ENCODE data around the gene PNMA3.
A peak's percentile ranks its signal among the peaks of the same experiment; 100 is the strongest.
"Not testable (repeated sequence)": the region's sequence is repeated elsewhere in the genome, so short reads cannot be mapped to it uniquely, and the experiment has no call there.

Gene PNMA3, protein sequence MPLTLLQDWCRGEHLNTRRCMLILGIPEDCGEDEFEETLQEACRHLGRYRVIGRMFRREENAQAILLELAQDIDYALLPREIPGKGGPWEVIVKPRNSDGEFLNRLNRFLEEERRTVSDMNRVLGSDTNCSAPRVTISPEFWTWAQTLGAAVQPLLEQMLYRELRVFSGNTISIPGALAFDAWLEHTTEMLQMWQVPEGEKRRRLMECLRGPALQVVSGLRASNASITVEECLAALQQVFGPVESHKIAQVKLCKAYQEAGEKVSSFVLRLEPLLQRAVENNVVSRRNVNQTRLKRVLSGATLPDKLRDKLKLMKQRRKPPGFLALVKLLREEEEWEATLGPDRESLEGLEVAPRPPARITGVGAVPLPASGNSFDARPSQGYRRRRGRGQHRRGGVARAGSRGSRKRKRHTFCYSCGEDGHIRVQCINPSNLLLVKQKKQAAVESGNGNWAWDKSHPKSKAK

DNA sequence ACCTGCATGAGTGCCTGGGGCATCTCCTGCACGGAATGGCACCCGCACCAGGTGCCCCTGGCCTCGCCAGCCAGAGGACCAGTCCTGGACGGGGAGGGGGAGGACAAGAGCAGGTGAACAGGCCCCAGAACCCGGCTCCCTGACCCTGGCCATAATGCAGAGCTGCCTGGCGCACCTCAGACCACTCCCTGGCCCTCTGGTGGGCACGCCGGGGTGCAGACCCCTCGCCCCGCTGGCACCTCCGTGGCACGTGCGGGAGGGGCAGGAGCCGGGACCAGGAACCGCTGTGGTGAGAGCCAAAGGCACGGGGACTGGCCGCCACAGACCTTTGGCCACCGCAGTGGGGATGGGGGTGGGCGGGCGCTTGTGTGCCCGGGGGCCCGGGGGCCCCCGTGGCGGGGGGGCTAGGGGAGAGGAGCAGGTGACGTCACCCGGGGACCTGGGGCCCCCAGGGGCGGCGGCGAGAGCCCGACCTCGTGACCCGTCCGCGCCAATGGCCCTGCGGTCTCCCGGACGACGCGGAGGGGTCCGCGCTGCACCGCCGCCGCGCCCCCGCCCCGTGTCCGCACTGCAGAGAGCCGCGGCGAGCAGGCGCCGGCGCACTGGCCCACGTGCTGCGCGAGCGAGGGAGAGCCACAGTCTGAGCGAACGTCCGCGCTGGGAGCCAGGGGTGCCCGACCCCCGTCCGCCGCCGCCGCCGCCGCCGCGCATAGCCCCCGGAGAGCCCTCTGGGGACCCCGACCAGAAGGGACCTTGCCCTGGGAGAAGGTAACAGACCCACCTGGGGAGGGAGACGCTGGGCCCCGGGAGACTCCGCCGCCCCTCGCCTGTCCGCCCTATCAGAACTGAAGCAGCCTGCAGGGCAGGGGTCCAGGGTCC lies at the start of gene PNMA3:
Gene PNMA3 (plus strand): TSS at position 600 of the 879 bp plus-strand sequence. CDS start 586 bp downstream, outside the sequence.
- DNase-seq = no peak

DNA sequence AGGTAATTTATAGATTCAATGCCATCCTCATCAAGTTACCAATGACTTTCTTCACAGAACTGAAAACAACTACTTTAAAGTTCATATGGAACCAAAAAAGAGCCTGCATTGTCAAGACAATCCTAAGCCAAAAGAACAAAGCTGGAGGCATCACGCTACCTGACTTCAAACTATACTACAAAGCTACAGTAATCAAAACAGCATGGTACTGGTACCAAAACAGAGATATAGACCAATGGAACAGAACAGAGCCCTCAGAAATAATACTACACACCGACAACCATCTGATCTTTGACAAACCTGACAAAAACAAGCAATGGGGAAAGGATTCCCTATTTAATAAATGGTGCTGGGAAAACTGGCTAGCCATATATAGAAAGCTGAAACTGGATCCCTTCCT lies 39.1 kb upstream of the PNMA3 start:
- DNase-seq = not testable (repeated sequence)

DNA sequence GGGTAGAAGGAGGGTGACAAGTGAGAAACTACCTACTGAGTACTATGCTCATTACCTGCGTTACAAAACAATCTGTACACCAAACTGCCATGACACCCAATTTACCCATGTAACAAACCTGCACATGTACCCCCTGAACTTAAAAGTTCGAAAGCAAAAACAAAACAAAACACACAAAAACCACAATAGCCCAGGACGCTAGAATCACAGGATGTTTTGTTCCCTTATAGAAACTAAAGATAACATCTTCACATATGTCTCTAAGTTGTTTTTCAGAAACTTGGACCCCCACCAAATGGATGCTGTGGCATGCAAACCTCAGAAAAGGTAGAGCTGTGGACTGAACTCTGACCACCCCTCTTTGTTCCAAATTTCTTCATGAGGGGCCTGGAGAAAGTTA lies 37.1 kb upstream of the PNMA3 start:
- no peak for DNase-seq

DNA sequence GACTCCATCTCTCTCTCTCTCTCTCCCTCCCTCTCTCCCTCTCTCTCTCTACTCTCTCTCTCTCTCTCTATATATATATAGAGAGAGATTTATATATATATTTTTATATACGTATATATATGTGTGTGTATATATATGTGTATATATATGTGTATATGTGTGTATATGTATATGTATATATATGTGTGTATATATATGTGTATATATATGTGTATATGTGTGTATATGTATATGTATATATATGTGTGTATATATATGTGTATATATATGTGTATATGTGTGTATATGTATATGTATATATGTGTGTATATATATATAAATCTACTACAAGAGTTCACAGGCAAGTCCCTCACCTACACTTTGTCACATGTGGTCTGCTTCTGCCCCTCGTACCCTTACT lies 29.8 kb upstream of the PNMA3 start:
- DNase-seq = not testable (repeated sequence)

DNA sequence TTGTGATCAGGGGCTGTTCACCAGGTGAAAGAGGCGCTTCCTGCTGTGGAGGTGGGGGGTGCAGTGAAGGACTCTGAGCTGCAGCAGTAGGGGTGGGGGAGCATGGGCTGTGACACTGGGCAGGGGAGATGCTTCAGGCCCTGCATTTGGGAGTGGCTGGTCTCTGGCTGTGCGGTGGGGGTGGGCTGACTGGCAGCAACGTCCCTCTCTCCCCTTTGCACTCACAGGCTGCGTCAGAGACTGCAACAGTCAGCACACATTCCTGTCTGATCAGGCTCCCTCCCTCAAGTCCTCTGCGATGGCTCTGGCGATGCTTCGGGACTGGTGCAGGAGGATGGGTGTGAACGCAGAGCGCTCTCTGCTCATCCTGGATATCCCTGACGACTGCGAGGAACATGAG lies 27.8 kb upstream of the PNMA3 start:
- not testable (repeated sequence) for DNase-seq

DNA sequence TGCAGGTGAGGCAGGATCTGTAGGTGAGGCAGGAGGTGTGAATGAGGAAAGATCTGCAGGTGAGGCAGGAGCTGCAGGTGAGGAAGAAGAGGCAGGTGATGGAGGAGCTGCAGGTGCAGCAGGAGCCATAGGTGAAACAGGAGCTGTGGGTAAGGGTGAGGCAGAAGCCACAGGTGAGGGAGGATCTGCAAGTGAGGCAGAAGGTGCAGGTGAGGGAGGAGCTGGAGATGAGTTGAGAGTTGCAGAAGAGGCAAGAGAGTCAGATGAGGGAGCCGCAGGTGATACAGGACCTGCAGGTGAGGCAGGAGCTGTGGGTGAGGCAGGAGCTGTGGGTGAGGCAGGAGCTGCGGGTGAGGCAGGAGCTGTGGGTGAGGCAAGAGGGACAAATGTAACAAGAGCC lies 27.1 kb upstream of the PNMA3 start:
- DNase-seq = no peak

DNA sequence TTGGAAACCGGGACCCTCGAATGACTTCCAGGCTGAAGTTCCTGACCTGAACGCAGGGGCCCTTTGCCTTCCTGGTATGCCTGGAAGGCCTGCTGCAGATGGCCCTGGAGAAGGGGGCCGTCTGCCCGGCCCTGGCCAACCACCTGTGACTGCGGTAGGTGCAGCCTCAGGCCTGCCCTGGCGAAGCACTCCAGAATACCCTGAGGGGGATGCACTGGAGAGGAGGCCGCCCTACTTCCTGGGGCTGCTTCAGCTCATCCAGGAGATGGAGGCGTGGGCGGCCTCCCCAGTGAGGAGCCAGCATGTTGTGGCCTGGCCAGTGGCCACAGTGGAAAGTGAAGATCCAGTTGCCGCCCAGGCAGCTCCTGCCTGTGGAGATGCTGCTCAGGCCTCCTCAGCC lies 26.4 kb upstream of the PNMA3 start:
- DNase-seq = no peak

DNA sequence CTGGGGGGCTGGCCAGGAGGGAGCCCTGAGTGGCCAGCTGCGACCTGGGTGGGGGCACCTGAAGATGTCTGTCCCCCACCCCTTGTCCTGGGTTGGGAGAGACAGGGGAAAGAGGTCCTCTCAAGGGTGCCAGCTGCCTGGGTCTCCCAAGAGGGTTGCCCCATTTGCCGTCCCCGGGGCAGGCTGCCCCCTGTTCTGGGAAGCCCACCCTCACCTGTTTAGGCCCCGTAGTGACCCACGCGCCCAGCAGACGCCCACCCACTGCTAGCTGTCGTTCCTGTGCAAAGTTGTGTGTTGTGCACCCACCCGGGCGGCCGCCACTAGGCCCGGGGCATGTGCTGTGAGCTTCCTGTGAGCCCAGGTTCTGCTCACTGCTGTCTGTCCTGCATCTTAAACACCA lies 25.5 kb upstream of the PNMA3 start:
- no peak for DNase-seq

DNA sequence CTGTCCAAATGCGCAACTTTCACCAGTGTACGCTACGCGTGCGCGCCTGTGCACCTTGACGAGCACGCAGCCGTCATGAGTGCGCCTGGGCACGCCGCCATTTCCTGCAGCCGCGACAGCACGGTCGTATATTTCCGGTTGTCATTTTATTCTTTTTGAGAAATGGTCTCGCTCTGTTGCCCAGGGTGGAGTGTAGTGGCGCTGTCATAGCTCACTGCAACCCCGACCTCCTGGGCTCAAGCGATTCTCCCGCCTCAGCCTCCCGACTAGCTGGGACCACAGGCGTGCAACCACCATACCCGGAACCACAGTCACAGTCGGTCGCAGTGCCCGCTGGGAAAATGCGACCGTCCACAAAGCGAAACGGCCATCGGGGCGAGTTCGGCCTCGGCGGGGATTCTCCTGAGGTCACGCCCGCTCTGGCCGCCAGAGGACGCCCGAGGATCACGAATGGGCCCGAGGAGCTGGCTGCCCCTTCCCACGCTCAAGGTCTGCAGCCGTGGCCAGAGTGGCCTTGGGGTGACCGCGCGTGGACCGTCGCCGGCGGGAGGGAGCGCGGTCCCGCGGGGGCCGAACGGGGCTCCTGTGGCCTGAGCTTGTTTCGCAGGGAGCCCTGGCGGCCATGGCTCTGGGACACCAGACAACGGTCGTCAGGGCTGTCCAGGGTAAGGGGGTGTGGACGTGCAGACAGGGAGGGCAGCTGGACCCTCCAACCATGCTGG lies 23.7 kb upstream of the PNMA3 start:
- DNase-seq = peak; percentile 46

DNA sequence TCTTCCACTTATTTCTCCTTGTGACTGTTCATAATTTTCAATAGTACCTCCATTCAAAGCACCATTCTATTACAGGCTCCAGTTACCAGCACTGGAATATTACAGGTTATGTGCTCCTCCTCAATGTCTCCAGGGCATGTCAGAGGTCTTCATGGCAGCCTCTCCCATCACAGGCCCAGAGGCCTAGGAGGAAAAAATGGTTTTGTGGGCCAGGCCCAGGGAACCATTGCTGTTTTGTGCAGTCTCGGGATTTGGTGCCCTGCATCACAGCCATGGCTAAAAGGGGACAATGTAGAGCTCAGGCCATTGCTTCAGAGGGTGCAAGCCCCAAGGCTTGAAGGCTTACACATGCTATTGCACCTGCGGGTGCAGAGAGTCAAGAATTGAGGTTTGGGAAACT lies 7.2 kb upstream of the PNMA3 start:
- no peak for DNase-seq

DNA sequence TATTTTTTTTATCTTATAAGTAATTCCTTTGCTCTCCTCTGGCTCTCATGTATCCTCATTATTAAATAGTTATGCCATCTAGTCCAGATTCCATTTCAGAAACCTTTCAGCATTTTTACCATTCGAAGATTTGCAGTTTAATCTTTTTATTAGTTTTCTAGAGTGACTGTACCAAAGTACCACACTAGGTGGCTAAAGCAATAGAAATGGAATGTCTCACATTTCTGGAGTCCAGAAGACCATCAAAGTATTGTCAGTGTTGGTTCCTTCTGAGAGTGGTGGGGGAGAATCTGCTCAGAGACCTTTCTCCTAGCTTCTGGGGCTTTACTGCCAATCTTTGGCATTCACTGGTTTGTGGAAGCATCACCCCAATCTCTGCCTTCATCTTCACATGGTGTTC lies 3.7 kb upstream of the PNMA3 start:
- DNase-seq = no peak

DNA sequence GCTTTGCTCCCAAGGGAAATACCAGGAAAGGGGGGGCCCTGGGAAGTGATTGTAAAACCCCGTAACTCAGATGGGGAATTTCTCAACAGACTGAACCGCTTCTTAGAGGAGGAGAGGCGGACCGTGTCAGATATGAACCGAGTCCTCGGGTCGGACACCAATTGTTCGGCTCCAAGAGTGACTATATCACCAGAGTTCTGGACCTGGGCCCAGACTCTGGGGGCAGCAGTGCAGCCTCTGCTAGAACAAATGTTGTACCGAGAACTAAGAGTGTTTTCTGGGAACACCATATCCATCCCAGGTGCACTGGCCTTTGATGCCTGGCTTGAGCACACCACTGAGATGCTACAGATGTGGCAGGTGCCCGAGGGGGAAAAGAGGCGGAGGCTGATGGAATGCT lies 1.0 kb downstream of the PNMA3 start:
- peak; percentile 45 for DNase-seq

DNA sequence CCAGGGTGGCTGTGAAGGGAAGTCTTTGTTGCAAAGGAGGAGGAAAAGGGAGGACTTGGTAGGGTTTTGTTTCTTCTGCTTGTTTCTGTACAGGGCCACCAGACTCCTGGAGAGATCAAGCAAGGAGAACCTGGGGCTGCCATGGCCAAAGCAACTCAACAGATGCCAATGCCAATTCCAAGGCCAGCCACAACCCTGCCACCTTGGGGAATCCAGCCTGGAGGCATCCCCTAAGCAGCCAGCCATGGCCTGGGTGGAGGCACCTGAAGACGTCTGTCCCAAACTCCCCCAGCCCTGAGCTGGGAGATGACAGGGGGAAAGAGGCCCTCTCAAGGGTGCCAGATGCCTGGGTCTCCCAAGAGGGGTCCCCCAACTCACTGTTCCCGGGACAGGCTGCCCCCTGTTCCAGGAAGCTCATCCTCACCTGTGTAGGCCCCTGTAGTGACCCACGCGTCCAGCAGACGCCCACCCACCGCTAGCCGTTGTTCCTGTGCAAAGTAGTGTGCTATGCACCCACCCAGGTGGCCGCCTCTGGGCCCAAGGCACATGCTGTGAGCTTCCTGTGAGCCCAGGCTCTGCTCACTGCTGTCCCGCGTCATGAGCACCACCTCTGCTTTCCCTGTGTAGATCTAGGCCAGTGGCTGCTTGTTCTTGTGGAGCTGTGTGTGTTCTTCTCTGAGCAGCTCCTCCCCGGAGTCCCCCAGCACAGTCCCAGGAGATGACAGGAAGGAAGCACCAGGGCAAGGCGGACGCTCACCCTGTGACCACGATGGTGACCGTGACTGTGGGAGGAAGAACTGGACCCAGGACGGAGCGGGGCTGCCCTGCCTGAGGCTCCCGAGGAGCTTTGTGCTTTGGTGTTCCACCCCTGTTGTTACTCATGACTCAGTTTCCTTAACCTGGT lies 3.2 kb downstream of the PNMA3 start:
- DNase-seq = no peak

DNA sequence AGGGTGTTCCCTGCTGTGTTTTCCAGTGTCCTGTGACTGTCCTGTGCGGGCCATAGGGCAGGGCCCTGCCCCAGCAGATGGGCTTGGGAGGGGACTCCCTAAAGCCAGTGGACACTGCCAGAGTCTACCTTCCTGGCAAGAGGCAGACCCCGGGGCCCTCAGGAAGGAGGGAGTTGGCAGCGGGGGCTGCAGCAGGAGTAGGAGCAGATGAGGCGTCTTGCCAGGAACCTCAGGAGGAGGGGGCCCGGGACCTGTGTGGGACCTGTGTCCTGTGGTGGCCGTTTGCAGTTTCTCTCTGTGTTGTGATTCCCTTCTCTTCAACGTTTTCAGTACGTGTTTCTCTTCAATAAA lies 3.8 kb downstream of the PNMA3 start:
- no peak for DNase-seq

DNA sequence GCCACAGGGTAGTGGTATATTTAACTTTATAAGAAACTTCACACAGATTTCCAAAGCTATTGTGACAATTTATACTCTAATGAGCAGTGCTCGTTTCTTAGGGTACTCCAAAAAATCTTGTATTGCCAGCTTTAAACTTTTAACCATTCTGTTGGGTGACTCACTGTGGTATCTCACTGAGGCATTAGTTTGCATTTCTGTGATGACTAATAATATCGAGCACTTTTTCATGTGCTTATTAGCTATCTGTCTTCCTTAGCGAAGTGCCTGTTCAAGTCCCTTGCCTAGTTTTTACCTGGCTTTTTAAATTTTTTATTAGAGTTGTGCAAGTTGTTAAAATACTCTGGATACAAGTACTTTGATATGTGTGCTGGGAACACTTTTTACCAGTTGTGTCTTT lies 5.5 kb downstream of the PNMA3 start:
- DNase-seq = no peak

DNA sequence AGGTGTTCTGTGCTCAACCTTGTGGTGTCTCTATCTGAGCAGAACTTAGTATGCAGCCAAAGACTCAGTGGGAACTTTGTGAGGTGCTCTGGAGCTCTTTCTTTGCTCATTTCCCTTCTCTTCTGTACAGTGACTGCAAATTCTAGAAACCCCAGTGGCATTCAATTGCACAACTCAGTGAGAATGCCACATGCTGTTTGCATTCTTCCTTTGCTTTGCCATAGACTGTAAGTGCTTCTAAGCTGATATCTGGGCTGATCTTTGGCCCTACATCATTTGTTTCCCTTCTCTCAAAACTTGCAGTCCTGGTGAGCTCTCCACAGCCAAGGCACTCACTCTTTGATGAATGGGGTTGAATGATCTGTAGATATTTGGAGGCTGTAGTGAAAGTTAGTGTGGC lies 7.0 kb downstream of the PNMA3 start:
- no peak for DNase-seq

DNA sequence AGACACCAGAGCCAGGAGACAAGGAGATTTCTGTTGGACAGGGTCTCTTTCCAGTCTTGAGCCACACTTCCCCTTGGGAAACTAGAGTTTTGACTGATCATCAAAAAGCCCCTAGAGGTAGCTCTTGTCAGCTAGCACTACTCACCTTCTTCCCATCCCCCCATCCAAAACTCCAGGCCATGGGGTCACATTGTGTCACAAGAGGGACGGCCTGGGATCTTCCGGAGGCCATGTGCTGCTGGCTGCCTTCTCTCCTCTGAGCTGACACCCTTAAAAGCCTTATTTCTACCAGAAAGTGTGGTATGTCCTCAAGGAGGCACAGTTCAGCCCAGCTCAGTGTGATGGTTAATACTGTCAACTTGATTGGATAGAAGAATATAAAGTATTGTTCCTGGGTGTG lies 7.8 kb downstream of the PNMA3 start:
- no peak for DNase-seq

DNA sequence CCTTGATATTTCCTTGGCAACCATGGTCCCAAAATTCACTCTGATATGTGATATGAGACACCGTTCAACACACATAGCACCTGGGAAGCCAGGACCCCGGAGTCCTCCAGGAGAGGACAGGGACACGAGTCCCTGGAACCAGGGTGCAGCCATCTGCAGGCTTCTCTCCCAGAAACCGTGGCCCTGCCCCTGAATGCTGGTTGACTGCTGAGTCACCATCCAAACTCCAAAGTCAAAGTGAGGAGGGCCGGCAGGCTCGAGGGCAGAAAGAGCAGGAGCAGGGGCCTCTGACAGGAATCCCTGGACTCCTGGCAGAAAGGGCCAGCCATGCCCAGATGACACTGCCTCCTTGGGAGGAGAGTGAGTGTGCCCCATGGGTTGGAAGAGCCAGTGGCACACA lies 9.1 kb downstream of the PNMA3 start:
- no peak for DNase-seq

DNA sequence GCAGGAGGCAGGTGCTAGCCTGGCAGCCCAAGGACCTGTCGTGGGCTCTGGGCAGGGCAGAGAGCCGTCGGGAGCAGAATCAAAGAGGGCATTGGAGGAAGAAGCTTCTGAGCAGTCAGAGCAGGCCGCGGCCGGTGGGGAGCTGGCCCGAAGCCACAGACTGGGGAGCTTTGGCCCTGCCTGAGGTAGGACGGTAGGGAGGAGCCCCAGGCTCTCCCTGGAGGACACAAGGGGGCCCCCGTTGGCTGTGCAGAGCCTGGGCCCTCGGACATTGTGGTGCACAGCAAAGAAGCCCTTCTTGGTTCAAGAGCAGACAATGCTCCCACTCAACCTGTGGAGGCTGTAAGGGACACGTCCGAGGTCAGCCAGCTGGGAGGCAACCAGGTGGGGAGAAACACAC lies 10.1 kb downstream of the PNMA3 start:
- DNase-seq = not testable (repeated sequence)

DNA sequence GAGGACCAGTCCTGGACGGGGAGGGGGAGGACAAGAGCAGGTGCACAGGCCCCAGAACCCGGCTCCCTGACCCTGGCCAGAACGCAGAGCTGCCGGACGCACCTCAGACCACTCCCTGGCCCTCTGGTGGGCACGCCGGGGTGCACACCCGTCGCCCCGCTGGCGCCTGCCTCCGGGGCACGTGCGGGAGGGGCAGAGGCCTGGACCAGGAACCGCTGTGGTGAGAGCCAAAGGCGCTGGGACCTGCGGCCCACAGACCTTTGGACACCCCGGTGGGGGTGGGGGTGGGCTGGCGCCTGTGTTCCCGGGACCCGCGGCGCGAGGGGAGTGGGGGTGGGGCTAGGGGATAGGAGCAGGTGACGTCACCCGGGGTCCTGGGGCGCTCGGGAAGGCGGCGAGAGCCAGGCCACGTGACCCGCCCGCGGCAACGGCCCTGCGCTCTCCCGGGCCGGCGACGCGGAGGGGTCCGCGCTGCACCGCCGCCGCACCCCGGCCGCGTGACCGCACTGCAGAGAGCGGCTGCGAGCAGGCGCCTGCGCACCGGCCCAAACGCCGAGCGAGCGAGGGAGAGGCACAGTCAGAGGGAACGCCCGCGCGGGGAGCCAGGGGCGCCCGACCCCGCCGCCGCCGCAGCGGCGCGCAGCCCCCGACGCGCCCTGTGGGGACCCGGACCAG lies 15.8 kb downstream of the PNMA3 start, which contains the start of gene PNMA6A:
Gene PNMA6A (plus strand): TSS at position 546 of the 675 bp plus-strand sequence. CDS start 609 bp downstream, outside the sequence.
- not testable (repeated sequence) for DNase-seq

DNA sequence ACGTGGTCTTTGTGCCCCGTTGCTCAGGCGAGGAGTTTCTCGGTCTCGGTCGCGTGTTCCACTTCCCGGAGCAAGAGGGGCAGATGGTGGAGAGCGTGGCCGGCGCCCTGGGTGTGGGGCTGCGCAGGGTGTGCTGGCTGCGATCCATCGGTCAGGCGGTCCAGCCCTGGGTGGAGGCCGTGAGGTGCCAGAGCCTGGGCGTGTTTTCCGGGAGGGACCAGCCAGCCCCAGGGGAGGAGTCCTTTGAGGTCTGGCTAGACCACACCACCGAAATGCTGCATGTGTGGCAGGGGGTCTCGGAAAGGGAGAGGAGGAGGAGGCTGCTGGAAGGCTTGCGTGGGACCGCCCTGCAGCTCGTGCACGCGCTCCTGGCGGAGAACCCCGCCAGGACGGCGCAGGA lies 17.1 kb downstream of the PNMA3 start:
- DNase-seq = not testable (repeated sequence)
